H9 (cell line): Measurements from ENCODE around the gene TPGS2. TPM values are rescaled to one million over a fixed set of nuclear protein-coding genes. Genes with fewer than 3 reads are reported as not detected.

ENCODE experiments used
- DNase-seq: peaks from one replicate; pipeline ENCODE4 v3.0.0-alpha.2; 2017
- H2AFZ ChIP-seq: one replicate; pipeline ENCODE4 v1.6.1; 2013; ENCODE audit warnings: mild to moderate bottlenecking, low read length, control low read depth, moderate library complexity
- H2AK5ac ChIP-seq: 2 replicates; pipeline ENCODE4 v1.6.1; 2013; ENCODE audit warnings: low read length, control low read depth, mixed read lengths; ENCODE audit not compliant: insufficient read length
- H2BK120ac ChIP-seq: one replicate; pipeline ENCODE4 v1.6.1; 2013; ENCODE audit warnings: low read depth, mild to moderate bottlenecking, low read length, control low read depth, inconsistent platforms; ENCODE audit not compliant: poor library complexity, severe bottlenecking
- H2BK12ac ChIP-seq: 2 replicates; pipeline ENCODE4 v1.6.1; 2013; ENCODE audit warnings: low read length, control low read depth, mixed read lengths, low read depth; ENCODE audit not compliant: insufficient read length
- H2BK15ac ChIP-seq: 2 replicates; pipeline ENCODE4 v1.6.1; 2013; ENCODE audit warnings: low read depth, low read length, control low read depth
- H2BK20ac ChIP-seq: one replicate; pipeline ENCODE4 v1.6.1; 2013; ENCODE audit warnings: low read depth, mild to moderate bottlenecking, low read length, control low read depth, inconsistent platforms; ENCODE audit not compliant: poor library complexity, severe bottlenecking
- H2BK5ac ChIP-seq: 2 replicates; pipeline ENCODE4 v1.6.1; 2013; ENCODE audit warnings: low read length, control low read depth, mixed read lengths; ENCODE audit not compliant: insufficient read length
- H3K14ac ChIP-seq: 2 replicates; pipeline ENCODE4 v1.6.1; 2013; ENCODE audit warnings: low read length, control low read depth; ENCODE audit not compliant: insufficient read depth
- H3K18ac ChIP-seq: 2 replicates; pipeline ENCODE4 v1.6.1; 2013; ENCODE audit warnings: low read depth, mild to moderate bottlenecking, mixed read lengths, low read length, control low read depth; ENCODE audit not compliant: insufficient read length
- H3K23ac ChIP-seq: 2 replicates; pipeline ENCODE4 v1.6.1; 2013; ENCODE audit warnings: low read length, control low read depth, mixed read lengths, low read depth; ENCODE audit not compliant: insufficient read length
- H3K23me2 ChIP-seq: 2 replicates; pipeline ENCODE4 v1.6.1; 2013; ENCODE audit warnings: low read depth, mild to moderate bottlenecking, mixed read lengths, low read length, control low read depth; ENCODE audit not compliant: insufficient read length, poor library complexity, severe bottlenecking
- H3K27ac ChIP-seq: 2 replicates; pipeline ENCODE4 v1.5.1; 2013; ENCODE audit warnings: low read length, control low read depth, mixed read lengths, low read depth; ENCODE audit not compliant: insufficient read length
- H3K27me3 ChIP-seq: 2 replicates; pipeline ENCODE4 v1.6.1; 2013; ENCODE audit warnings: low read length, control low read depth, inconsistent platforms; ENCODE audit not compliant: insufficient read depth
- H3K4ac ChIP-seq: 2 replicates; pipeline ENCODE4 v1.6.1; 2013; ENCODE audit warnings: low read depth, mild to moderate bottlenecking, control low read depth, inconsistent platforms, low read length, moderate library complexity
- H3K4me1 ChIP-seq: 2 replicates; pipeline ENCODE4 v1.6.1; 2013; ENCODE audit warnings: low read length, control low read depth, inconsistent platforms; ENCODE audit not compliant: insufficient read depth
- H3K4me2 ChIP-seq: 2 replicates; pipeline ENCODE4 v1.6.1; 2013; ENCODE audit warnings: low read length, control low read depth, mixed read lengths; ENCODE audit not compliant: insufficient read length, insufficient read depth
- H3K56ac ChIP-seq: 2 replicates; pipeline ENCODE4 v1.6.1; 2013; ENCODE audit warnings: low read depth, mild to moderate bottlenecking, mixed read lengths, low read length, control low read depth; ENCODE audit not compliant: insufficient read length
- H3K79me1 ChIP-seq: 2 replicates; pipeline ENCODE4 v1.6.1; 2013; ENCODE audit warnings: low read depth, mild to moderate bottlenecking, moderate library complexity, low read length, control low read depth, inconsistent platforms; ENCODE audit not compliant: insufficient read depth, poor library complexity, severe bottlenecking
- H3K79me2 ChIP-seq: 2 replicates; pipeline ENCODE4 v1.6.1; 2013; ENCODE audit warnings: low read length, control low read depth, inconsistent platforms; ENCODE audit not compliant: insufficient read depth
- H3K9ac ChIP-seq: 2 replicates; pipeline ENCODE4 v1.6.1; 2013; ENCODE audit warnings: low read length, control low read depth, mixed read lengths; ENCODE audit not compliant: insufficient read length; ENCODE audit errors: extremely low read depth
- H3K9me3 ChIP-seq: one replicate; pipeline ENCODE4 v1.6.1; 2013; ENCODE audit warnings: low read depth, low read length, inconsistent platforms; ENCODE audit not compliant: control insufficient read depth
- H3T11ph ChIP-seq: one replicate; pipeline ENCODE4 v1.6.1; 2013; ENCODE audit warnings: mild to moderate bottlenecking, low read length, control low read depth, inconsistent platforms
- H4K20me1 ChIP-seq: one replicate; pipeline ENCODE4 v1.6.1; 2013; ENCODE audit not compliant: control insufficient read depth, insufficient read length, insufficient read depth
- H4K5ac ChIP-seq: 2 replicates; pipeline ENCODE4 v1.6.1; 2013; ENCODE audit warnings: low read depth, mild to moderate bottlenecking, mixed read lengths, low read length, control low read depth; ENCODE audit not compliant: insufficient read length
- H4K8ac ChIP-seq: replicated peaks from 2 replicates; pipeline ENCODE4 v1.6.1; 2013; ENCODE audit warnings: low read length, control low read depth, mixed read lengths, low read depth; ENCODE audit not compliant: insufficient read length
- H4K91ac ChIP-seq: 2 replicates; pipeline ENCODE4 v1.6.1; 2013; ENCODE audit warnings: low read depth, mild to moderate bottlenecking, moderate library complexity, mixed read lengths, low read length, control low read depth; ENCODE audit not compliant: insufficient read length
- H3K27ac Mint-ChIP-seq, 3 experiments: 2 replicates in 2 of 3; 3 replicates in 1 of 3; pipeline ENCODE4 v1.8.0; 2020 to 2021; ENCODE audit warnings: mixed read lengths in 3 of 3, mild to moderate bottlenecking in 1 of 3, moderate library complexity in 1 of 3
- H3K27me3 Mint-ChIP-seq: 2 replicates; pipeline ENCODE4 v1.8.0; 2021; ENCODE audit warnings: low read depth, mild to moderate bottlenecking, moderate library complexity, mixed read lengths
- H3K36me3 Mint-ChIP-seq, 3 experiments: 2 replicates in 2 of 3; 3 replicates in 1 of 3; pipeline ENCODE4 v1.8.0; 2020 to 2021; ENCODE audit warnings: low read depth in 3 of 3, mixed read lengths in 3 of 3; ENCODE audit not compliant: insufficient read depth in 1 of 3
- H3K4me1 Mint-ChIP-seq, 2 experiments: 2 replicates each; pipeline ENCODE4 v1.8.0; 2020; ENCODE audit warnings: mixed read lengths in 2 of 2
- H3K4me3 Mint-ChIP-seq, 2 experiments: 2 replicates in 1 of 2; 3 replicates in 1 of 2; pipeline ENCODE4 v1.8.0; 2020 to 2021; ENCODE audit warnings: mild to moderate bottlenecking in 2 of 2, mixed read lengths in 2 of 2, moderate library complexity in 1 of 2
- H3K9me3 Mint-ChIP-seq, 2 experiments: 2 replicates in 1 of 2; 3 replicates in 1 of 2; pipeline ENCODE4 v1.8.0; 2020; ENCODE audit warnings: mild to moderate bottlenecking in 2 of 2, mixed read lengths in 2 of 2, moderate library complexity in 1 of 2
- WGBS: extraction: QIAGEN DNeasy Blood & Tissue Kit; methylation state at CpG from one replicate; pipeline ENCODE4 v1.1.7; 2013; ENCODE audit warnings: missing lambda C conversion rate, low lambda C conversion rate, mixed read lengths; ENCODE audit not compliant: insufficient read length; ENCODE audit errors: extremely low coverage; 5-methylcytosine and 5-hydroxymethylcytosine counted together
- total RNA-seq: library from RNA; stranded (reverse); gene quantifications from 2 replicates; pipeline ENCODE4 v1.2.1, GENCODE V29; 2021
- TF ChIP-seq, protein P1 (sequence below): fragments of 200-600 bp; sonication (generic); conservative IDR thresholded peaks from 3 replicates; pipeline ENCODE4 v1.8.0; 2021; ENCODE audit warnings: antibody characterized with exemption, mild to moderate bottlenecking

Gene TPGS2
- total RNA-seq, 1 experiment from 2014 or later = 147 TPM

DNA sequence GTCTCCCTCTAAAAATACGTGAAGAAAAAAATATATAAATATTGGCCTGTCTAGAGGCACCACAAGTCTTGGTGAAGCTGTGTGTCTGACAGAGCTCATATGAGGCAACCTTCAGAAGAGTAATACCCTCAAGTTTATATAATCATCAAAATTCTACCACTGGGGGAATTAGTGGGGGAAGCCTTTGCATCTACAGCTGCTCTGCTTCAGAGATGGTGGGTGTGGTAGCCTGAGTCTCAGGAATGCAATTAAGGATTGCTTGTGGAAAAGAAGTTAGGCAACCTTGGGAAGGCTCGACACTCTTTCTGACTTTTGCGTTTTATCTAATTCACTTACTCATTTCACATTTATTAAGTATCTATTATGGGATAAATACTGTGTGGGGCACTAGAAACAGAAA, 17.4 kb downstream of the TPGS2 start:
- Histone ChIP-seq H2BK20ac (no peak overlapping the region), H2BK120ac (no peak overlapping the region), H3K9me3 (no peaks in the 10 kb centered on the region), H3K27me3 (no peaks in the 10 kb centered on the region), H4K20me1 (no peaks in the 10 kb centered on the region), H3K18ac (no peak overlapping the region), H3K23ac (no peak overlapping the region), H3K4ac (no peak overlapping the region), H4K8ac (no peak overlapping the region), H3K14ac (no peak overlapping the region), H3K4me1 (no peaks in the 10 kb centered on the region), H3K56ac (no peak overlapping the region), H3K79me1 (no peaks in the 10 kb centered on the region), H2AK5ac (no peak overlapping the region), H2AFZ (no peak overlapping the region), H4K91ac (no peak overlapping the region), H3K4me2 (no peak overlapping the region), H3K9ac (no peak overlapping the region), H2BK15ac (no peak overlapping the region), H3K23me2 (no peaks in the 10 kb centered on the region), H3K79me2 (no peaks in the 10 kb centered on the region), H3K27ac (no peak overlapping the region), H2BK12ac (no peak overlapping the region), H3T11ph (no peak overlapping the region), H4K5ac (no peak overlapping the region), H2BK5ac (no peak overlapping the region)
- H3K27me3 Mint-ChIP-seq = no peaks in the 10 kb centered on the region
- TF ChIP-seq, protein P1, sequence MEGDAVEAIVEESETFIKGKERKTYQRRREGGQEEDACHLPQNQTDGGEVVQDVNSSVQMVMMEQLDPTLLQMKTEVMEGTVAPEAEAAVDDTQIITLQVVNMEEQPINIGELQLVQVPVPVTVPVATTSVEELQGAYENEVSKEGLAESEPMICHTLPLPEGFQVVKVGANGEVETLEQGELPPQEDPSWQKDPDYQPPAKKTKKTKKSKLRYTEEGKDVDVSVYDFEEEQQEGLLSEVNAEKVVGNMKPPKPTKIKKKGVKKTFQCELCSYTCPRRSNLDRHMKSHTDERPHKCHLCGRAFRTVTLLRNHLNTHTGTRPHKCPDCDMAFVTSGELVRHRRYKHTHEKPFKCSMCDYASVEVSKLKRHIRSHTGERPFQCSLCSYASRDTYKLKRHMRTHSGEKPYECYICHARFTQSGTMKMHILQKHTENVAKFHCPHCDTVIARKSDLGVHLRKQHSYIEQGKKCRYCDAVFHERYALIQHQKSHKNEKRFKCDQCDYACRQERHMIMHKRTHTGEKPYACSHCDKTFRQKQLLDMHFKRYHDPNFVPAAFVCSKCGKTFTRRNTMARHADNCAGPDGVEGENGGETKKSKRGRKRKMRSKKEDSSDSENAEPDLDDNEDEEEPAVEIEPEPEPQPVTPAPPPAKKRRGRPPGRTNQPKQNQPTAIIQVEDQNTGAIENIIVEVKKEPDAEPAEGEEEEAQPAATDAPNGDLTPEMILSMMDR = no peak
- DNase-seq = no peak
- no CpG with 5 or more reads among the region's 3 CpGs for WGBS
- H3K9me3 Mint-ChIP-seq = no peaks in the 10 kb centered on the region
- H3K36me3 Mint-ChIP-seq = peaks cover 17 to 55% (median 51%) of the 10 kb centered on the region in 3 experiments; a peak in 6 of 7 replicates
- no peak overlapping the region for H3K27ac Mint-ChIP-seq
- no peak overlapping the region for H3K4me3 Mint-ChIP-seq
- peaks cover 0 to 10% of the 10 kb centered on the region in 2 experiments; a peak in 2 of 4 replicates for H3K4me1 Mint-ChIP-seq
